Mesenchymal stem cell (in vitro differentiated cells and primary cell): ENCODE data around the gene FTSJ3.

Experiments
- DNase-seq: peaks from one replicate; pipeline ENCODE4 v3.0.0-alpha.2; 2013
- H2AFZ ChIP-seq: one replicate; pipeline ENCODE4 v1.6.1; 2013; ENCODE audit warnings: low read depth, mild to moderate bottlenecking, control low read depth, inconsistent platforms, low read length, moderate library complexity
- H2AK5ac ChIP-seq: 2 replicates; pipeline ENCODE4 v1.6.1; 2013; ENCODE audit warnings: low read length, moderate library complexity, mild to moderate bottlenecking, inconsistent platforms; ENCODE audit not compliant: severe bottlenecking
- H2BK120ac ChIP-seq: one replicate; pipeline ENCODE4 v1.6.1; 2013; ENCODE audit warnings: low read depth, mild to moderate bottlenecking, inconsistent platforms, low read length, moderate library complexity
- H2BK12ac ChIP-seq, 2 experiments: one replicate each; pipeline ENCODE4 v1.6.1; 2013; ENCODE audit warnings: inconsistent platforms in 2 of 2, low read length in 2 of 2, mild to moderate bottlenecking in 2 of 2, moderate library complexity in 2 of 2, control low read depth in 1 of 2
- H2BK15ac ChIP-seq: one replicate; pipeline ENCODE4 v1.6.1; 2013; ENCODE audit warnings: mild to moderate bottlenecking, low read depth, inconsistent platforms; ENCODE audit not compliant: poor library complexity, severe bottlenecking
- H2BK5ac ChIP-seq: 2 replicates; pipeline ENCODE4 v1.6.1; 2013; ENCODE audit warnings: low read depth, mild to moderate bottlenecking, low read length, control low read depth, inconsistent platforms; ENCODE audit not compliant: poor library complexity, severe bottlenecking
- H3K14ac ChIP-seq, 2 experiments: one replicate each; pipeline ENCODE4 v1.6.1; 2013; ENCODE audit warnings: inconsistent platforms in 2 of 2, low read length in 2 of 2, control low read depth in 1 of 2, mild to moderate bottlenecking in 1 of 2, moderate library complexity in 1 of 2
- H3K18ac ChIP-seq, 2 experiments: one replicate each; pipeline ENCODE4 v1.6.1; 2013; ENCODE audit warnings: inconsistent platforms in 2 of 2, low read length in 2 of 2, control low read depth in 1 of 2, low read depth in 1 of 2, mild to moderate bottlenecking in 1 of 2
- H3K23ac ChIP-seq, 2 experiments: one replicate each; pipeline ENCODE4 v1.6.1; 2013; ENCODE audit warnings: inconsistent platforms in 2 of 2, low read length in 2 of 2, mild to moderate bottlenecking in 2 of 2, moderate library complexity in 2 of 2, control low read depth in 1 of 2
- H3K27ac ChIP-seq: 2 replicates; pipeline ENCODE4 v1.5.1; 2013; ENCODE audit warnings: mild to moderate bottlenecking, moderate library complexity, low read length, control low read depth, inconsistent platforms; ENCODE audit not compliant: poor library complexity, severe bottlenecking
- H3K27me3 ChIP-seq, 2 experiments: 2 replicates each; pipeline versions ENCODE4 v1.6.1 to v1.7.0; 2013; ENCODE audit warnings: low read length in 2 of 2, mild to moderate bottlenecking in 2 of 2, moderate library complexity in 2 of 2, control low read depth in 1 of 2, inconsistent platforms in 1 of 2; ENCODE audit not compliant: control insufficient read depth in 1 of 2, insufficient read depth in 1 of 2
- H3K36me3 ChIP-seq, 2 experiments: 2 replicates each; pipeline versions ENCODE4 v1.6.1 to v1.7.0; 2013; ENCODE audit warnings: low read length in 2 of 2, control low read depth in 1 of 2, inconsistent platforms in 1 of 2, low read depth in 1 of 2, mild to moderate bottlenecking in 1 of 2; ENCODE audit not compliant: insufficient read depth in 2 of 2, control insufficient read depth in 1 of 2
- H3K4ac ChIP-seq, 2 experiments: one replicate each; pipeline ENCODE4 v1.6.1; 2013; ENCODE audit warnings: inconsistent platforms in 2 of 2, low read length in 2 of 2, mild to moderate bottlenecking in 2 of 2, moderate library complexity in 2 of 2, control low read depth in 1 of 2, low read depth in 1 of 2
- H3K4me1 ChIP-seq: 2 replicates; pipeline ENCODE4 v1.6.1; 2013; ENCODE audit warnings: low read depth, low read length, control low read depth; ENCODE audit not compliant: control insufficient read depth, insufficient read depth
- H3K4me2 ChIP-seq: 2 replicates; pipeline ENCODE4 v1.6.1; 2013; ENCODE audit warnings: low read length, mild to moderate bottlenecking, inconsistent platforms; ENCODE audit not compliant: poor library complexity, severe bottlenecking
- H3K4me3 ChIP-seq, 2 experiments: 2 replicates each; pipeline versions ENCODE4 v1.5.1 to v1.7.0; 2013; ENCODE audit warnings: low read length in 2 of 2, mild to moderate bottlenecking in 2 of 2, control low read depth in 1 of 2, low read depth in 1 of 2; ENCODE audit not compliant: insufficient read depth in 1 of 2
- H3K79me1 ChIP-seq: replicated peaks from 2 replicates; pipeline ENCODE4 v1.6.1; 2013; ENCODE audit warnings: mild to moderate bottlenecking, control low read depth, low read length, inconsistent platforms; ENCODE audit not compliant: poor library complexity, severe bottlenecking
- H3K9ac ChIP-seq: 2 replicates; pipeline ENCODE4 v1.7.0; 2013; ENCODE audit warnings: mild to moderate bottlenecking, low read length, moderate library complexity
- H3K9me3 ChIP-seq: 2 replicates; pipeline ENCODE4 v1.7.0; 2013; ENCODE audit warnings: mild to moderate bottlenecking, low read length; ENCODE audit not compliant: control insufficient read depth
- H4K8ac ChIP-seq: one replicate; pipeline ENCODE4 v1.6.1; 2013; ENCODE audit warnings: inconsistent platforms, mild to moderate bottlenecking, low read length, moderate library complexity
- H4K91ac ChIP-seq: one replicate; pipeline ENCODE4 v1.6.1; 2013; ENCODE audit warnings: mild to moderate bottlenecking, low read length, inconsistent platforms
- whole genome bisulfite sequencing: methylation state at CpG from one replicate; pipeline ENCODE4 v1.1.7; 2013; ENCODE audit warnings: mixed read lengths; 5-methylcytosine and 5-hydroxymethylcytosine counted together

The FTSJ3 gene

DNA sequence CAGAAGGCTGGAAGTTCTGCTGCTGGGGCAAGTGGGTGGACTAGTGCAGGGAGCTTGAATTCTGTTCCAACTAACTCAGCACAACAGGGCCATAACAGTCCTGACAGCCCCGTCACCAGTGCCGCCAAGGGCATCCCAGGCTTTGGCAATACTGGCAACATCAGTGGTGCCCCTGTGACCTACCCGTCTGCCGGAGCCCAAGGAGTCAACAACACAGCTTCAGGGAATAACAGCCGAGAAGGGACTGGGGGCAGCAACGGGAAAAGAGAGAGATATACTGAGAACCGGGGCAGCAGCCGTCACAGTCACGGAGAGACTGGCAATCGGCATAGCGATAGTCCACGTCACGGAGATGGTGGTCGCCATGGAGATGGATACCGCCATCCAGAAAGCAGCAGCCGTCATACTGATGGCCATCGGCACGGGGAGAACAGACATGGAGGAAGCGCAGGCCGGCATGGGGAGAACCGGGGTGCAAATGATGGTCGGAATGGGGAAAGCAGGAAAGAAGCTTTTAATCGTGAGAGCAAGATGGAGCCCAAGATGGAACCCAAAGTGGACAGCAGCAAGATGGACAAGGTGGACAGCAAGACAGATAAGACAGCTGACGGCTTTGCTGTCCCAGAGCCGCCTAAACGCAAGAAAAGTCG is 9.6 kb downstream of the FTSJ3 start:
- Histone ChIP-seq H3K4ac (no peak overlapping the region), H3K79me1 (peaks cover 22% of the 10 kb centered on the region), H3K27me3 (no peaks in the 10 kb centered on the region), H3K27ac (peak overlapping the region; percentile 71), H4K8ac (no peak overlapping the region), H2AFZ (no peak overlapping the region), H2AK5ac (no peak overlapping the region), H3K36me3 (peaks cover 56 to 100% of the 10 kb centered on the region in 2 experiments), H2BK120ac (no peak overlapping the region), H3K4me1 (peaks cover 11% of the 10 kb centered on the region), H2BK15ac (no peak overlapping the region), H2BK5ac (no peak overlapping the region), H3K18ac (no peak overlapping the region), H3K9ac (no peak overlapping the region), H3K4me3 (no peak overlapping the region), H4K91ac (no peak overlapping the region), H3K14ac (no peak overlapping the region), H2BK12ac (no peak overlapping the region), H3K23ac (no peak overlapping the region), H3K4me2 (no peak overlapping the region), H3K9me3 (no peaks in the 10 kb centered on the region)
- 98% methylated on average over 27 of the region's 27 CpGs for WGBS
- DNase-seq = no peak

DNA sequence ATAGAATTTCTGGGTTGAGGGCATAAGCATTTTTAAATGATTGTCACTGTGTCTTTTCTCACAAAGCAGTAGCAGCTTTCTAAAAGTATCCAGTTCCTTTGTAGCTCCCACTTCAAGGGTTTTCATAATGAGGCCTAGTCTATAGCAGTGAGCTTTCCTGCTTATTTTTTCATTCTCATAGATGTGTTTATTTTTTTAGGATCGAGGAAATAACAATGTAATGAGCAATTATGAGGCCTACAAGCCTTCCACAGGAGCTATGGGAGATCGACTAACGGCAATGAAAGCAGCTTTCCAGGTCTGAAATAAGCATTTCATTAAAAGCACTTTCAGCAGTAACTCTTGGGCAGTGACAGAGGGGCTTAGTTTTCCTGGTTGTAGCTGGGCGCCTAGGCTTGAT is 10.8 kb downstream of the FTSJ3 start:
- 78% methylated on average over 4 of the region's 4 CpGs for WGBS
- H2AFZ ChIP-seq = no peak overlapping the region
- no peak overlapping the region for H2BK15ac ChIP-seq
- H3K14ac ChIP-seq = no peak overlapping the region
- H2BK5ac ChIP-seq = no peak overlapping the region
- no peak overlapping the region for H3K4me3 ChIP-seq
- no peak overlapping the region for H4K91ac ChIP-seq
- H3K9me3 ChIP-seq = no peaks in the 10 kb centered on the region
- no peak overlapping the region for H4K8ac ChIP-seq
- no peak overlapping the region for H3K4me2 ChIP-seq
- no peak overlapping the region for H3K9ac ChIP-seq
- no peaks in the 10 kb centered on the region for H3K27me3 ChIP-seq
- peak; percentile 20 for DNase-seq
- H3K36me3 ChIP-seq = peaks cover 58 to 100% of the 10 kb centered on the region in 2 experiments
- H3K79me1 ChIP-seq = peaks cover 24% of the 10 kb centered on the region
- no peak overlapping the region for H3K18ac ChIP-seq
- H2BK120ac ChIP-seq = no peak overlapping the region
- H2AK5ac ChIP-seq = no peak overlapping the region
- peaks cover 11% of the 10 kb centered on the region for H3K4me1 ChIP-seq
- H3K23ac ChIP-seq = no peak overlapping the region
- no peak overlapping the region for H3K4ac ChIP-seq
- no peak overlapping the region for H2BK12ac ChIP-seq
- peak overlapping the region; percentile 32 for H3K27ac ChIP-seq

DNA sequence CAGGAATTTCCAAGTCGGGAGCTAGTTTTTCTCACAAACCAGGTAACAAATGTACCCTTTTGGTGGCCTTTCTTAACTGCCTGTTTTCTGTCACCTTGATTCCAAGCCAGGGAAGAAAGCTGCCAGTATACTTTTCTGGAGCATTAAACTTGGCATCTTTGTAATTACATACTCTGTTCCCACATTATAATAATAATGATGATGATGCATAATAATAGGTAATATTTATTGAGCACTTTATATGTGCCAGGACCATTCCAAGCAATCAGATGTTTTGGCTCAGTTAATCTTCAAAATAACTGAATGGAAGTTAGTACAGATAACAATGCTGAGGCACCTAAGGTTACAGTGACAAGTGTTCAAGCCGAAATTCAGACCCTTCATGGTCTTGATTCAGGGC is 11.3 kb downstream of the FTSJ3 start:
- Histone ChIP-seq H3K27me3 (no peaks in the 10 kb centered on the region), H3K27ac (no peak overlapping the region), H2AK5ac (no peak overlapping the region), H3K14ac (no peak overlapping the region), H3K36me3 (peaks cover 52 to 100% of the 10 kb centered on the region in 2 experiments), H3K9me3 (no peaks in the 10 kb centered on the region), H2BK15ac (no peak overlapping the region), H3K4me2 (no peak overlapping the region), H3K9ac (no peak overlapping the region), H3K4me1 (peaks cover 11% of the 10 kb centered on the region), H3K79me1 (peaks cover 23% of the 10 kb centered on the region), H2BK120ac (no peak overlapping the region), H3K23ac (no peak overlapping the region), H3K4ac (no peak overlapping the region), H3K4me3 (no peak overlapping the region), H4K8ac (no peak overlapping the region), H3K18ac (no peak overlapping the region), H2AFZ (no peak overlapping the region), H2BK12ac (no peak overlapping the region), H2BK5ac (no peak overlapping the region), H4K91ac (no peak overlapping the region)
- no peak for DNase-seq
- 97% methylated on average over 2 of the region's 2 CpGs for WGBS

DNA sequence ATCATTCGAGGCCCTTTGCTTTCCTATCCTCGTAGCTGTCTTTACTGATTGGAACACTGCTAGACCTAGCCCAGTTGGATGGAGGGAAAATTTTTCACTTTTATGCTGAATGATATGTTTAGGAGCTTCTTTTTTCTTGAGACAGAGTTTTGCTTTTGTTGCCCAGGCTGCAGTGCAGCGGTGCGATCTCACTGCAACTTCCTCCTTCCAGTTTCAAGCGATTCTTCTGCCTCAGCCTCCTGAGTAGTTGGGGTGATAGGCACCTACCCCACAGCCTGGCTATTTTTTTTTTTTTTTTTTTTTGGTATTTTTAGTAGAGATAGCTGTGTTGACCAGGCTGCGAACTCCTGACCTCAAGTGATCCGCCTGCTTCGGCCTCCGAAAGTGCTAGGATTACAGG is 17.5 kb downstream of the FTSJ3 start:
- H2AFZ ChIP-seq = no peak overlapping the region
- no peak overlapping the region for H2BK5ac ChIP-seq
- H2AK5ac ChIP-seq = no peak overlapping the region
- H3K36me3 ChIP-seq = peaks cover 37 to 100% of the 10 kb centered on the region in 2 experiments
- no peak overlapping the region for H3K14ac ChIP-seq
- no peak overlapping the region for H3K4ac ChIP-seq
- H3K27ac ChIP-seq = no peak overlapping the region
- H3K4me3 ChIP-seq = no peak overlapping the region
- no peak overlapping the region for H3K4me2 ChIP-seq
- H4K91ac ChIP-seq = no peak overlapping the region
- H3K18ac ChIP-seq = no peak overlapping the region
- H3K9me3 ChIP-seq = no peaks in the 10 kb centered on the region
- no peaks in the 10 kb centered on the region for H3K4me1 ChIP-seq
- no peaks in the 10 kb centered on the region for H3K27me3 ChIP-seq
- H3K9ac ChIP-seq = no peak overlapping the region
- H3K79me1 ChIP-seq = peaks cover 25% of the 10 kb centered on the region
- H4K8ac ChIP-seq = no peak overlapping the region
- 89% methylated on average over 9 of the region's 9 CpGs for WGBS
- no peak overlapping the region for H3K23ac ChIP-seq
- no peak overlapping the region for H2BK12ac ChIP-seq
- H2BK120ac ChIP-seq = no peak overlapping the region
- DNase-seq = no peak
- H2BK15ac ChIP-seq = no peak overlapping the region
